Measurements from ENCODE around the gene EID3.

DNA sequence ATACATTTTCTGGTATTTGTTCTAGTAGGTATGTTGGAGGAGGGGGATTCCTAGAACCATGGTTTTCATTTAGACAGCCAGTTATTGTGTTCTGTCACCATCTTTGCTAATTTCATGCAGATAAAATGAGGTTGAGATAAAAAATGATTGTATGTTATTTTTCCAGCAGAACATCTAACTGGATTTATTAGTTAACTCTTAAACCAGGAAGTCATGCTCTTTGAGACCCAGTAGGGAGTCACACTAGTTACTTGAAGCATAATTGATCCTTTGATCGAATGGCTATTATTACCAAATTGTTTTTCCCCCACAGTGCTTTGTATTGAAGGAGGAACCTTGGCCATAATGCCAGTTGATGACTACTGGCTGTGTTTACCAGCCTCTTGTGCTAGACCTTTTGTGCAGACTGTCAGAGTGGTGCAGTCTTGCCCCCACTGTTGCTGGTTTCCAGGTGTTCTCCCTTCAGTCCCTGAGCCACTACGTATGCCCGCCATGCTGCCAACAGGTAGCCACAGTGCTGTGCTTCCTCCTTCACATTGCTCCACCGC lies 6.0 kb downstream of the EID3 start:
- TF ChIP-seq, protein P1, sequence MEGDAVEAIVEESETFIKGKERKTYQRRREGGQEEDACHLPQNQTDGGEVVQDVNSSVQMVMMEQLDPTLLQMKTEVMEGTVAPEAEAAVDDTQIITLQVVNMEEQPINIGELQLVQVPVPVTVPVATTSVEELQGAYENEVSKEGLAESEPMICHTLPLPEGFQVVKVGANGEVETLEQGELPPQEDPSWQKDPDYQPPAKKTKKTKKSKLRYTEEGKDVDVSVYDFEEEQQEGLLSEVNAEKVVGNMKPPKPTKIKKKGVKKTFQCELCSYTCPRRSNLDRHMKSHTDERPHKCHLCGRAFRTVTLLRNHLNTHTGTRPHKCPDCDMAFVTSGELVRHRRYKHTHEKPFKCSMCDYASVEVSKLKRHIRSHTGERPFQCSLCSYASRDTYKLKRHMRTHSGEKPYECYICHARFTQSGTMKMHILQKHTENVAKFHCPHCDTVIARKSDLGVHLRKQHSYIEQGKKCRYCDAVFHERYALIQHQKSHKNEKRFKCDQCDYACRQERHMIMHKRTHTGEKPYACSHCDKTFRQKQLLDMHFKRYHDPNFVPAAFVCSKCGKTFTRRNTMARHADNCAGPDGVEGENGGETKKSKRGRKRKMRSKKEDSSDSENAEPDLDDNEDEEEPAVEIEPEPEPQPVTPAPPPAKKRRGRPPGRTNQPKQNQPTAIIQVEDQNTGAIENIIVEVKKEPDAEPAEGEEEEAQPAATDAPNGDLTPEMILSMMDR (IDR thresholded peaks at IDR 0.05) = no peak
- TF ChIP-seq POLR2AphosphoS5 (IDR thresholded peaks at IDR 0.05) = no peak
- TF ChIP-seq POLR2A (IDR thresholded peaks at IDR 0.05) = no peak
- TF ChIP-seq EP300 (IDR thresholded peaks at IDR 0.05) = no peak
